GM23338 (cell line): Measurements from ENCODE around the gene EVC. TPM values are rescaled to one million over a fixed set of nuclear protein-coding genes. Genes with fewer than 3 reads are reported as not detected.

Experiments used
- ATAC-seq: fragments of 200-7000 bp; cut with Tn5 transposase; 3 replicates; pipeline ENCODE4 v1.9.1; 2020
- DNase-seq: peaks from one replicate; pipeline ENCODE4 v3.0.0-alpha.2; 2015; ENCODE audit warnings: low spot score
- H2AFZ ChIP-seq: fragments of 200-600 bp; sonication (generic); 2 replicates; pipeline ENCODE4 v1.8.0; 2016; ENCODE audit warnings: antibody characterized with exemption, mild to moderate bottlenecking, moderate library complexity
- H3F3A ChIP-seq: fragments of 200-600 bp; sonication (generic); replicated peaks from 2 replicates; pipeline ENCODE4 v1.8.0; 2017; ENCODE audit warnings: antibody characterized with exemption, mixed run types, low read depth
- H3K27ac ChIP-seq: fragments of 200-600 bp; sonication (generic); 2 replicates; pipeline ENCODE4 v1.6.1; 2016; ENCODE audit warnings: low read depth
- H3K27me3 ChIP-seq: fragments of 200-600 bp; sonication (generic); 2 replicates; pipeline ENCODE4 v1.8.0; 2016; ENCODE audit warnings: mild to moderate bottlenecking, mixed run types, moderate library complexity; ENCODE audit not compliant: insufficient read depth
- H3K36me3 ChIP-seq: fragments of 200-600 bp; sonication (generic); 2 replicates; pipeline ENCODE4 v1.8.0; 2016; ENCODE audit warnings: mild to moderate bottlenecking; ENCODE audit not compliant: insufficient read depth
- H3K4me1 ChIP-seq: fragments of 200-600 bp; sonication (generic); 2 replicates; pipeline ENCODE4 v1.8.0; 2016; ENCODE audit warnings: mild to moderate bottlenecking, moderate library complexity; ENCODE audit not compliant: insufficient read depth
- H3K4me2 ChIP-seq: fragments of 200-600 bp; sonication (generic); 2 replicates; pipeline ENCODE4 v1.7.1; 2017; ENCODE audit warnings: mixed run types
- H3K4me3 ChIP-seq: fragments of 200-600 bp; sonication (generic); 2 replicates; pipeline ENCODE4 v1.6.1; 2016; ENCODE audit warnings: mixed run types
- H3K79me2 ChIP-seq: fragments of 200-600 bp; sonication (generic); replicated peaks from 2 replicates; pipeline ENCODE4 v1.8.0; 2017; ENCODE audit warnings: mild to moderate bottlenecking; ENCODE audit not compliant: insufficient read depth
- H3K9me2 ChIP-seq: fragments of 200-600 bp; sonication (generic); 2 replicates; pipeline ENCODE4 v1.8.0; 2017; ENCODE audit not compliant: insufficient read depth
- H4K20me1 ChIP-seq: fragments of 200-600 bp; sonication (generic); replicated peaks from 2 replicates; pipeline ENCODE4 v1.8.0; 2017; ENCODE audit warnings: mild to moderate bottlenecking; ENCODE audit not compliant: insufficient read depth
- H3K27ac Mint-ChIP-seq: 2 replicates; pipeline ENCODE4 v1.8.0; 2020; ENCODE audit warnings: inconsistent platforms, mild to moderate bottlenecking, moderate library complexity, mixed read lengths
- H3K27me3 Mint-ChIP-seq: 3 replicates; pipeline ENCODE4 v1.8.0; 2022; ENCODE audit warnings: low read depth, mild to moderate bottlenecking, moderate library complexity, mixed read lengths, inconsistent platforms; ENCODE audit not compliant: insufficient read depth, poor library complexity
- H3K36me3 Mint-ChIP-seq: 3 replicates; pipeline ENCODE4 v1.8.0; 2021; ENCODE audit warnings: low read depth, mild to moderate bottlenecking, inconsistent platforms, moderate library complexity, mixed read lengths
- H3K4me1 Mint-ChIP-seq: 3 replicates; pipeline ENCODE4 v1.8.0; 2020; ENCODE audit warnings: mild to moderate bottlenecking, inconsistent platforms, mixed read lengths
- H3K4me3 Mint-ChIP-seq: 3 replicates; pipeline ENCODE4 v1.8.0; 2021; ENCODE audit warnings: moderate library complexity, mild to moderate bottlenecking, inconsistent platforms, mixed read lengths
- H3K9me3 Mint-ChIP-seq: 3 replicates; pipeline ENCODE4 v1.8.0; 2020; ENCODE audit warnings: moderate library complexity, mild to moderate bottlenecking, inconsistent platforms, mixed read lengths
- CREB1 ChIP-seq: fragments of 250-450 bp; sonication (Bioruptor Pico); IDR thresholded peaks from 2 replicates; pipeline ENCODE4 v1.5.0; 2020; ENCODE audit warnings: low read depth, mild to moderate bottlenecking, moderate library complexity
- EZH2 ChIP-seq: fragments of 200-600 bp; sonication (generic); IDR thresholded peaks from one replicate; pipeline ENCODE4 v1.8.0; 2017; ENCODE audit warnings: antibody characterized with exemption, mild to moderate bottlenecking, low read depth; ENCODE audit not compliant: unreplicated experiment
- EZH2phosphoT487 ChIP-seq: fragments of 200-600 bp; sonication (generic); IDR thresholded peaks from one replicate; pipeline ENCODE4 v1.8.1; 2018; ENCODE audit warnings: antibody characterized with exemption; ENCODE audit not compliant: unreplicated experiment
- JUNB ChIP-seq: IDR thresholded peaks from one replicate; pipeline ENCODE4 v1.6.1; 2016; ENCODE audit warnings: antibody characterized with exemption; ENCODE audit not compliant: unreplicated experiment
- NANOG ChIP-seq: IDR thresholded peaks from 2 replicates; pipeline ENCODE4 v1.6.1; 2016; ENCODE audit warnings: antibody characterized with exemption, borderline replicate concordance
- POLR2AphosphoS5 ChIP-seq: IDR thresholded peaks from 2 replicates; pipeline ENCODE4 v1.6.1; 2016; ENCODE audit warnings: antibody characterized with exemption, low read depth
- STAT1 ChIP-seq: IDR thresholded peaks from one replicate; pipeline ENCODE4 v1.6.1; 2016; ENCODE audit warnings: antibody characterized with exemption; ENCODE audit not compliant: unreplicated experiment
- ZNF331 ChIP-seq: fragments of 250-450 bp; sonication (Bioruptor Pico); IDR thresholded peaks from 2 replicates; pipeline ENCODE4 v1.5.0; 2020; ENCODE audit warnings: low read depth, mild to moderate bottlenecking, moderate library complexity
- polyA plus RNA-seq: library from polyadenylated mRNA; unstranded; fragments of >200 nt; fragmentation: Nextera tagmentation; extraction: Ambion mirVana; gene quantifications from 2 replicates; pipeline ENCODE4 v1.2.1, GENCODE V29; 2016
- total RNA-seq: library from RNA; depleted of rRNA; stranded (reverse); fragments of >200 nt; shearing (Covaris generic); gene quantifications from 2 replicates; pipeline ENCODE4 v1.2.3, GENCODE V29; 2014
- TF ChIP-seq, protein P1 (sequence below), 2 experiments: fragments of 200-600 bp in 1 of 2; sonication (generic) in 1 of 2; conservative IDR thresholded peaks; 2 replicates each; pipeline versions ENCODE4 v1.5.1 to v1.6.1; 2016 to 2017; ENCODE audit warnings: antibody characterized with exemption in 2 of 2, low read depth in 2 of 2, mild to moderate bottlenecking in 2 of 2, moderate library complexity in 1 of 2
- TF ChIP-seq, protein P2 (sequence below): fragments of 250-450 bp; sonication (Bioruptor Pico); IDR thresholded peaks from 2 replicates; pipeline ENCODE4 v1.5.0; 2020; ENCODE audit warnings: mild to moderate bottlenecking, moderate library complexity

Gene EVC
- total and polyA plus RNA-seq, 2 experiments from 2014 or later: 1.7 to 12.8 TPM

DNA sequence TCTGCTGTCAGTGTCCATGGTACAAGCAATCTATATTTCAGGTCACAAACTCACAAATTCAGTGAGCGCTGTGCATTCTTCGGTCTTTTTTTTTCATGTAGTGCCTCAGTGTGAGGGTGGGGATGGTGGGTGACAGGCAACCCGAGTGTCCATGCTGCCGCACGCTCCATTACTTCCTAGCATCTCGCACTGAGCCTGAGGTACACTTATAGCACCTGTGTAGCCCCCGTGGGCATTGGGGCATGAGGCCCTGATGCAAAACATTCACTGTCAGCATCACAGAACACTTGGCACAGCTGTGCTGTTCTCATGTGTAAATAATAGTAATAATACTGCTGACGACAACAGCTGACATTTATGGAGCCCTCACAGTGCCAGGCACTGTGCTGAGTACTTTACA lies 34.2 kb upstream of the EVC start:
- no peaks in the 10 kb centered on the region for H3F3A ChIP-seq
- no peaks in the 10 kb centered on the region for H3K79me2 ChIP-seq
- no peak overlapping the region for H3K27ac ChIP-seq
- H3K4me1 ChIP-seq: no peaks in the 10 kb centered on the region
- no peak overlapping the region for H3K4me2 ChIP-seq
- peaks cover 5% of the 10 kb centered on the region; the same call in 1 of the 2 replicates for H3K36me3 ChIP-seq
- no peaks in the 10 kb centered on the region for H4K20me1 ChIP-seq
- TF ChIP-seq JUNB (no peak), EZH2 (no peak), POLR2AphosphoS5 (no peak)
- TF ChIP-seq, protein P1, sequence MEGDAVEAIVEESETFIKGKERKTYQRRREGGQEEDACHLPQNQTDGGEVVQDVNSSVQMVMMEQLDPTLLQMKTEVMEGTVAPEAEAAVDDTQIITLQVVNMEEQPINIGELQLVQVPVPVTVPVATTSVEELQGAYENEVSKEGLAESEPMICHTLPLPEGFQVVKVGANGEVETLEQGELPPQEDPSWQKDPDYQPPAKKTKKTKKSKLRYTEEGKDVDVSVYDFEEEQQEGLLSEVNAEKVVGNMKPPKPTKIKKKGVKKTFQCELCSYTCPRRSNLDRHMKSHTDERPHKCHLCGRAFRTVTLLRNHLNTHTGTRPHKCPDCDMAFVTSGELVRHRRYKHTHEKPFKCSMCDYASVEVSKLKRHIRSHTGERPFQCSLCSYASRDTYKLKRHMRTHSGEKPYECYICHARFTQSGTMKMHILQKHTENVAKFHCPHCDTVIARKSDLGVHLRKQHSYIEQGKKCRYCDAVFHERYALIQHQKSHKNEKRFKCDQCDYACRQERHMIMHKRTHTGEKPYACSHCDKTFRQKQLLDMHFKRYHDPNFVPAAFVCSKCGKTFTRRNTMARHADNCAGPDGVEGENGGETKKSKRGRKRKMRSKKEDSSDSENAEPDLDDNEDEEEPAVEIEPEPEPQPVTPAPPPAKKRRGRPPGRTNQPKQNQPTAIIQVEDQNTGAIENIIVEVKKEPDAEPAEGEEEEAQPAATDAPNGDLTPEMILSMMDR (conservative IDR thresholded peaks at IDR 0.05; ENCODE audit: low read depth in 2 of 2): no peak
- H3K9me3 Mint-ChIP-seq: no peaks in the 10 kb centered on the region
- no peaks in the 10 kb centered on the region for H3K4me1 Mint-ChIP-seq
- H3K27ac Mint-ChIP-seq: no peak overlapping the region
- no peaks in the 10 kb centered on the region for H3K9me2 ChIP-seq
- peaks cover 2% of the 10 kb centered on the region for H3K27me3 Mint-ChIP-seq
- ATAC-seq (no peak), DNase-seq (no peak)
- no peak overlapping the region for H2AFZ ChIP-seq
- H3K4me3 Mint-ChIP-seq: no peak overlapping the region
- H3K4me3 ChIP-seq: no peak overlapping the region
- H3K36me3 Mint-ChIP-seq: no peaks in the 10 kb centered on the region; the same call in 2 of the 3 replicates
- H3K27me3 ChIP-seq: no peaks in the 10 kb centered on the region

DNA sequence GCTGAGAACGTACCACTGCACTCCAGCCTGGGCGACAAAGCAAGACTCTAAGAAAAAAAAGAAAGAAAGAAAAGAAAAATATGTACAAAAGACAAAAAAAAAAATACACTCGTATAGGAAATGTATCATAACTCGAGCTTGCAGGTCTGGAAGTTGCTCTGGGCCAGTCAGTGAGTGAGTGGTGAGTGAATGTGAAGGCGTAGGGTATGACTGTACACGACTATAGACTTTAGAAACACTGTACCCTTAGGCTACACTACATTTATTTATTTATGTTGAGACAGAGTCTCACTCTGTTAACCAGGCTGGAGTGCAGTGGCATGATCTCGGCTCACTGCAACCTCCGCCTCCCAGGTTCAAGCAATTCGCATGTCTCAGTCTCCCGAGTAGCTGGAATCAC lies 32.0 kb upstream of the EVC start:
- Histone ChIP-seq H2AFZ (no peak overlapping the region), H3K4me1 (no peaks in the 10 kb centered on the region), H3K79me2 (no peaks in the 10 kb centered on the region), H3F3A (no peaks in the 10 kb centered on the region), H3K27me3 (no peaks in the 10 kb centered on the region), H3K27ac (no peak overlapping the region), H3K36me3 (peaks cover 5% of the 10 kb centered on the region; the same call in 1 of the 2 replicates), H3K4me2 (no peak overlapping the region), H3K4me3 (no peak overlapping the region), H3K9me2 (no peaks in the 10 kb centered on the region), H4K20me1 (no peaks in the 10 kb centered on the region)
- H3K36me3 Mint-ChIP-seq: peaks cover 6% of the 10 kb centered on the region; the same call in 2 of the 3 replicates
- TF ChIP-seq STAT1: no peak
- TF ChIP-seq NANOG: no peak
- no peak for TF ChIP-seq POLR2AphosphoS5
- no peak for TF ChIP-seq EZH2phosphoT487
- TF ChIP-seq CREB1 (CRISPR knock-in tag): no peak
- no peak for TF ChIP-seq ZNF331 (CRISPR knock-in tag)
- TF ChIP-seq EZH2: no peak
- TF ChIP-seq, protein P2, sequence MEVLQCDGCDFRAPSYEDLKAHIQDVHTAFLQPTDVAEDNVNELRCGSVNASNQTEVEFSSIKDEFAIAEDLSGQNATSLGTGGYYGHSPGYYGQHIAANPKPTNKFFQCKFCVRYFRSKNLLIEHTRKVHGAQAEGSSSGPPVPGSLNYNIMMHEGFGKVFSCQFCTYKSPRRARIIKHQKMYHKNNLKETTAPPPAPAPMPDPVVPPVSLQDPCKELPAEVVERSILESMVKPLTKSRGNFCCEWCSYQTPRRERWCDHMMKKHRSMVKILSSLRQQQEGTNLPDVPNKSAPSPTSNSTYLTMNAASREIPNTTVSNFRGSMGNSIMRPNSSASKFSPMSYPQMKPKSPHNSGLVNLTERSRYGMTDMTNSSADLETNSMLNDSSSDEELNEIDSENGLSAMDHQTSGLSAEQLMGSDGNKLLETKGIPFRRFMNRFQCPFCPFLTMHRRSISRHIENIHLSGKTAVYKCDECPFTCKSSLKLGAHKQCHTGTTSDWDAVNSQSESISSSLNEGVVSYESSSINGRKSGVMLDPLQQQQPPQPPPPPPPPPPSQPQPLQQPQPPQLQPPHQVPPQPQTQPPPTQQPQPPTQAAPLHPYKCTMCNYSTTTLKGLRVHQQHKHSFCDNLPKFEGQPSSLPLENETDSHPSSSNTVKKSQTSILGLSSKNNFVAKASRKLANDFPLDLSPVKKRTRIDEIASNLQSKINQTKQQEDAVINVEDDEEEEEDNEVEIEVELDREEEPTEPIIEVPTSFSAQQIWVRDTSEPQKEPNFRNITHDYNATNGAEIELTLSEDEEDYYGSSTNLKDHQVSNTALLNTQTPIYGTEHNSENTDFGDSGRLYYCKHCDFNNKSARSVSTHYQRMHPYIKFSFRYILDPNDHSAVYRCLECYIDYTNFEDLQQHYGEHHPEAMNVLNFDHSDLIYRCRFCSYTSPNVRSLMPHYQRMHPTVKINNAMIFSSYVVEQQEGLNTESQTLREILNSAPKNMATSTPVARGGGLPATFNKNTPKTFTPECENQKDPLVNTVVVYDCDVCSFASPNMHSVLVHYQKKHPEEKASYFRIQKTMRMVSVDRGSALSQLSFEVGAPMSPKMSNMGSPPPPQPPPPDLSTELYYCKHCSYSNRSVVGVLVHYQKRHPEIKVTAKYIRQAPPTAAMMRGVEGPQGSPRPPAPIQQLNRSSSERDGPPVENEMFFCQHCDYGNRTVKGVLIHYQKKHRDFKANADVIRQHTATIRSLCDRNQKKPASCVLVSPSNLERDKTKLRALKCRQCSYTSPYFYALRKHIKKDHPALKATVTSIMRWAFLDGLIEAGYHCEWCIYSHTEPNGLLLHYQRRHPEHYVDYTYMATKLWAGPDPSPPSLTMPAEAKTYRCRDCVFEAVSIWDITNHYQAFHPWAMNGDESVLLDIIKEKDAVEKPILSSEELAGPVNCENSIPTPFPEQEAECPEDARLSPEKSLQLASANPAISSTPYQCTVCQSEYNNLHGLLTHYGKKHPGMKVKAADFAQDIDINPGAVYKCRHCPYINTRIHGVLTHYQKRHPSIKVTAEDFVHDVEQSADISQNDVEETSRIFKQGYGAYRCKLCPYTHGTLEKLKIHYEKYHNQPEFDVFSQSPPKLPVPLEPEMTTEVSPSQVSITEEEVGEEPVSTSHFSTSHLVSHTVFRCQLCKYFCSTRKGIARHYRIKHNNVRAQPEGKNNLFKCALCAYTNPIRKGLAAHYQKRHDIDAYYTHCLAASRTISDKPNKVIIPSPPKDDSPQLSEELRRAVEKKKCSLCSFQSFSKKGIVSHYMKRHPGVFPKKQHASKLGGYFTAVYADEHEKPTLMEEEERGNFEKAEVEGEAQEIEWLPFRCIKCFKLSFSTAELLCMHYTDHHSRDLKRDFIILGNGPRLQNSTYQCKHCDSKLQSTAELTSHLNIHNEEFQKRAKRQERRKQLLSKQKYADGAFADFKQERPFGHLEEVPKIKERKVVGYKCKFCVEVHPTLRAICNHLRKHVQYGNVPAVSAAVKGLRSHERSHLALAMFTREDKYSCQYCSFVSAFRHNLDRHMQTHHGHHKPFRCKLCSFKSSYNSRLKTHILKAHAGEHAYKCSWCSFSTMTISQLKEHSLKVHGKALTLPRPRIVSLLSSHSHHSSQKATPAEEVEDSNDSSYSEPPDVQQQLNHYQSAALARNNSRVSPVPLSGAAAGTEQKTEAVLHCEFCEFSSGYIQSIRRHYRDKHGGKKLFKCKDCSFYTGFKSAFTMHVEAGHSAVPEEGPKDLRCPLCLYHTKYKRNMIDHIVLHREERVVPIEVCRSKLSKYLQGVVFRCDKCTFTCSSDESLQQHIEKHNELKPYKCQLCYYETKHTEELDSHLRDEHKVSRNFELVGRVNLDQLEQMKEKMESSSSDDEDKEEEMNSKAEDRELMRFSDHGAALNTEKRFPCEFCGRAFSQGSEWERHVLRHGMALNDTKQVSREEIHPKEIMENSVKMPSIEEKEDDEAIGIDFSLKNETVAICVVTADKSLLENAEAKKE (CRISPR knock-in tag): no peak
- no peak overlapping the region for H3K27ac Mint-ChIP-seq
- ATAC-seq (no peak), DNase-seq (no peak)
- peaks cover 10% of the 10 kb centered on the region for H3K4me1 Mint-ChIP-seq
- H3K9me3 Mint-ChIP-seq: no peaks in the 10 kb centered on the region
- H3K27me3 Mint-ChIP-seq: no peaks in the 10 kb centered on the region
- H3K4me3 Mint-ChIP-seq: no peak overlapping the region
